ENCODE measurements around the gene FOXE3. TPM values are rescaled to one million over a fixed set of nuclear protein-coding genes. Genes with fewer than 3 reads are reported as not detected.

FOXE3 gene
- total RNA-seq, 1 experiment from 2014 or later = not detected

GRCh38 chr1:47411436-47411835, 4.6 kb upstream of the FOXE3 start:
- peaks cover 62% of the 10 kb centered on the region for H3K27me3 Mint-ChIP-seq (ENCODE audit: low read depth)
- ChIA-PET CTCF (interaction anchor here (0.9 to 1.4 kb wide), 2 partner anchors 26 to 232 kb away, joined by 3 to 4 read pairs; no protein-coding TSS in a partner anchor), POLR2A (no interaction called here)
- 0 out of 2 replicates have a peak, but pooled peaks cover 2% of the 10 kb centered on the region for H3K4me1 Mint-ChIP-seq
- DNase-seq (ENCODE audit: low spot score) = no peak
- TF ChIP-seq NFATC4 (CRISPR knock-in tag; IDR thresholded peaks at IDR 0.05) (no peak), NR2C2 (CRISPR knock-in tag; IDR thresholded peaks at IDR 0.05) (no peak), SMAD3 (CRISPR knock-in tag; IDR thresholded peaks at IDR 0.05; ENCODE audit: borderline replicate concordance) (no peak), ELF4 (CRISPR knock-in tag; IDR thresholded peaks at IDR 0.05; ENCODE audit: low read depth) (no peak), CTCF (IDR thresholded peaks at IDR 0.05) (no peak), ZNF121 (CRISPR knock-in tag; IDR thresholded peaks at IDR 0.05) (no peak), TEAD4 (CRISPR knock-in tag; IDR thresholded peaks at IDR 0.05) (no peak)
- TF ChIP-seq, protein P1, sequence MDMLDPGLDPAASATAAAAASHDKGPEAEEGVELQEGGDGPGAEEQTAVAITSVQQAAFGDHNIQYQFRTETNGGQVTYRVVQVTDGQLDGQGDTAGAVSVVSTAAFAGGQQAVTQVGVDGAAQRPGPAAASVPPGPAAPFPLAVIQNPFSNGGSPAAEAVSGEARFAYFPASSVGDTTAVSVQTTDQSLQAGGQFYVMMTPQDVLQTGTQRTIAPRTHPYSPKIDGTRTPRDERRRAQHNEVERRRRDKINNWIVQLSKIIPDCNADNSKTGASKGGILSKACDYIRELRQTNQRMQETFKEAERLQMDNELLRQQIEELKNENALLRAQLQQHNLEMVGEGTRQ (CRISPR knock-in tag; IDR thresholded peaks at IDR 0.05) = no peak
- TF ChIP-seq, protein P2, sequence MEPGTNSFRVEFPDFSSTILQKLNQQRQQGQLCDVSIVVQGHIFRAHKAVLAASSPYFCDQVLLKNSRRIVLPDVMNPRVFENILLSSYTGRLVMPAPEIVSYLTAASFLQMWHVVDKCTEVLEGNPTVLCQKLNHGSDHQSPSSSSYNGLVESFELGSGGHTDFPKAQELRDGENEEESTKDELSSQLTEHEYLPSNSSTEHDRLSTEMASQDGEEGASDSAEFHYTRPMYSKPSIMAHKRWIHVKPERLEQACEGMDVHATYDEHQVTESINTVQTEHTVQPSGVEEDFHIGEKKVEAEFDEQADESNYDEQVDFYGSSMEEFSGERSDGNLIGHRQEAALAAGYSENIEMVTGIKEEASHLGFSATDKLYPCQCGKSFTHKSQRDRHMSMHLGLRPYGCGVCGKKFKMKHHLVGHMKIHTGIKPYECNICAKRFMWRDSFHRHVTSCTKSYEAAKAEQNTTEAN (CRISPR knock-in tag; IDR thresholded peaks at IDR 0.05) = no peak
- TF ChIP-seq, protein P3, sequence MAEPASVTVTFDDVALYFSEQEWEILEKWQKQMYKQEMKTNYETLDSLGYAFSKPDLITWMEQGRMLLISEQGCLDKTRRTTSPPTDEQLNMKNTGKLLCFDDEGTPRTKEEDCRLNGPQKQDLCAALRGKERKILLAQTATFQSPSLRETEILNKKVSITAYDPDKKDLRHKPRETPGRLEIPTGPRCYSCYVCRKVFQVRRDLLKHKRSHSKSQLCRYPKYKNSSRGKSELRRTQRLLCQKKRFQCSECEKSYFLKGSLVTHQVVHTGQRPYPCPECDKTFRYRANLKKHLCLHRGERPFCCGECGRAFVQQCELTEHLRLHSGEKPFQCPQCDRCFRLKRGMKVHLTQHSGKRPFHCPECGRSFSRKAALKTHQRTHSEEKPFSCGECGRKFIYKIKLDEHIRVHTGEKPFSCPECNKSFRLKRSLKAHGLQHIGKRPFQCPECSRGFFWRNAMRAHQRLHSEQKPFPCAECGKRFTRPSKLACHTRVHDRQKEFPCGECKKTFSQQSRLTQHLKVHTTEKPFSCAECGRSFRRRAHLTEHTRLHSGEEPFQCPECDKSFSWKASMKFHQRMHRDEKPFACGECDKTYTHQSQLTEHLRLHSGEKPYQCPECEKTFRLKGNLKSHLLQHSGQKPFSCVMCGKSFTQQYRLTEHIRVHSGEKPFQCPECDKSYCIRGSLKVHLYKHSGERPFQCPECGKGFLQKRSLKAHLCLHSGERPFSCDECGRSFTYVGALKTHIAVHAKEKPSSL (CRISPR knock-in tag; conservative IDR thresholded peaks at IDR 0.05) = no peak
- no peak for ATAC-seq
- no peaks in the 10 kb centered on the region for H3K9me3 Mint-ChIP-seq
- H3K4me3 Mint-ChIP-seq = no peak overlapping the region
- no peaks in the 10 kb centered on the region for H3K36me3 Mint-ChIP-seq
- no peak overlapping the region for H3K27ac Mint-ChIP-seq

DNA sequence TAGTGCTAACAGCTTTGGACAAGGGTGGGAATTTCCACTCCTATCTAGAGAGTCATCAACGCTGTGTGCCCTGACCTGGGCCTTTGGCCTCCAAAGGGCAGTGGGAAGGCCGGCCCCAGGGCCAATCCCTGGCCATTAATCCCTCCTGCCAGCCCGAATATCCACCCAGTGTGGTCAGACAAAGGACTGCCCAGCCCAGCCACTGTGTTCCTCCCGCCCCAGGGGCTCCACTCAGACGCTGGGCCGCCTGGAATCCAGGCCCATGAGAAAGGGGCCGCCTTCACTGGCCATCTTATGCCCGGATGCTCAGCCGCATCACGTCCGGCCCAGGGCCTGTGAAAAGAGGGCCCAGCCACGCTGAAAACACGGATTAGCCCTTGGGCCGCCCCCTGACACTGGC, 3.6 kb upstream of the FOXE3 start:
- H3K4me1 Mint-ChIP-seq = peaks cover 6% of the 10 kb centered on the region
- ChIA-PET POLR2A (no interaction called here), CTCF (interaction anchor here (0.8 to 4.7 kb wide), 4 partner anchors 21 to 314 kb away, joined by 3 to 31 read pairs (median 14); partner anchors contain the start of gene FOXD2)
- H3K27me3 Mint-ChIP-seq (ENCODE audit: low read depth) = peaks cover 69% of the 10 kb centered on the region
- ATAC-seq (no peak), DNase-seq (ENCODE audit: low spot score) (no peak)
- H3K36me3 Mint-ChIP-seq = no peaks in the 10 kb centered on the region
- H3K27ac Mint-ChIP-seq = no peak overlapping the region
- no peaks in the 10 kb centered on the region for H3K9me3 Mint-ChIP-seq
- H3K4me3 Mint-ChIP-seq = no peak overlapping the region
- TF ChIP-seq, protein P4, sequence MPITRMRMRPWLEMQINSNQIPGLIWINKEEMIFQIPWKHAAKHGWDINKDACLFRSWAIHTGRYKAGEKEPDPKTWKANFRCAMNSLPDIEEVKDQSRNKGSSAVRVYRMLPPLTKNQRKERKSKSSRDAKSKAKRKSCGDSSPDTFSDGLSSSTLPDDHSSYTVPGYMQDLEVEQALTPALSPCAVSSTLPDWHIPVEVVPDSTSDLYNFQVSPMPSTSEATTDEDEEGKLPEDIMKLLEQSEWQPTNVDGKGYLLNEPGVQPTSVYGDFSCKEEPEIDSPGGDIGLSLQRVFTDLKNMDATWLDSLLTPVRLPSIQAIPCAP (CRISPR knock-in tag; IDR thresholded peaks at IDR 0.05) = no peak
- no peak for TF ChIP-seq ZNF281 (CRISPR knock-in tag; IDR thresholded peaks at IDR 0.05)
- no peak for TF ChIP-seq GTF2I (CRISPR knock-in tag; conservative IDR thresholded peaks at IDR 0.05)
- TF ChIP-seq, protein P5, sequence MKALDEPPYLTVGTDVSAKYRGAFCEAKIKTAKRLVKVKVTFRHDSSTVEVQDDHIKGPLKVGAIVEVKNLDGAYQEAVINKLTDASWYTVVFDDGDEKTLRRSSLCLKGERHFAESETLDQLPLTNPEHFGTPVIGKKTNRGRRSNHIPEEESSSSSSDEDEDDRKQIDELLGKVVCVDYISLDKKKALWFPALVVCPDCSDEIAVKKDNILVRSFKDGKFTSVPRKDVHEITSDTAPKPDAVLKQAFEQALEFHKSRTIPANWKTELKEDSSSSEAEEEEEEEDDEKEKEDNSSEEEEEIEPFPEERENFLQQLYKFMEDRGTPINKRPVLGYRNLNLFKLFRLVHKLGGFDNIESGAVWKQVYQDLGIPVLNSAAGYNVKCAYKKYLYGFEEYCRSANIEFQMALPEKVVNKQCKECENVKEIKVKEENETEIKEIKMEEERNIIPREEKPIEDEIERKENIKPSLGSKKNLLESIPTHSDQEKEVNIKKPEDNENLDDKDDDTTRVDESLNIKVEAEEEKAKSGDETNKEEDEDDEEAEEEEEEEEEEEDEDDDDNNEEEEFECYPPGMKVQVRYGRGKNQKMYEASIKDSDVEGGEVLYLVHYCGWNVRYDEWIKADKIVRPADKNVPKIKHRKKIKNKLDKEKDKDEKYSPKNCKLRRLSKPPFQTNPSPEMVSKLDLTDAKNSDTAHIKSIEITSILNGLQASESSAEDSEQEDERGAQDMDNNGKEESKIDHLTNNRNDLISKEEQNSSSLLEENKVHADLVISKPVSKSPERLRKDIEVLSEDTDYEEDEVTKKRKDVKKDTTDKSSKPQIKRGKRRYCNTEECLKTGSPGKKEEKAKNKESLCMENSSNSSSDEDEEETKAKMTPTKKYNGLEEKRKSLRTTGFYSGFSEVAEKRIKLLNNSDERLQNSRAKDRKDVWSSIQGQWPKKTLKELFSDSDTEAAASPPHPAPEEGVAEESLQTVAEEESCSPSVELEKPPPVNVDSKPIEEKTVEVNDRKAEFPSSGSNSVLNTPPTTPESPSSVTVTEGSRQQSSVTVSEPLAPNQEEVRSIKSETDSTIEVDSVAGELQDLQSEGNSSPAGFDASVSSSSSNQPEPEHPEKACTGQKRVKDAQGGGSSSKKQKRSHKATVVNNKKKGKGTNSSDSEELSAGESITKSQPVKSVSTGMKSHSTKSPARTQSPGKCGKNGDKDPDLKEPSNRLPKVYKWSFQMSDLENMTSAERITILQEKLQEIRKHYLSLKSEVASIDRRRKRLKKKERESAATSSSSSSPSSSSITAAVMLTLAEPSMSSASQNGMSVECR (CRISPR knock-in tag; IDR thresholded peaks at IDR 0.05; ENCODE audit: borderline replicate concordance) = no peak
- TF ChIP-seq, protein P6, sequence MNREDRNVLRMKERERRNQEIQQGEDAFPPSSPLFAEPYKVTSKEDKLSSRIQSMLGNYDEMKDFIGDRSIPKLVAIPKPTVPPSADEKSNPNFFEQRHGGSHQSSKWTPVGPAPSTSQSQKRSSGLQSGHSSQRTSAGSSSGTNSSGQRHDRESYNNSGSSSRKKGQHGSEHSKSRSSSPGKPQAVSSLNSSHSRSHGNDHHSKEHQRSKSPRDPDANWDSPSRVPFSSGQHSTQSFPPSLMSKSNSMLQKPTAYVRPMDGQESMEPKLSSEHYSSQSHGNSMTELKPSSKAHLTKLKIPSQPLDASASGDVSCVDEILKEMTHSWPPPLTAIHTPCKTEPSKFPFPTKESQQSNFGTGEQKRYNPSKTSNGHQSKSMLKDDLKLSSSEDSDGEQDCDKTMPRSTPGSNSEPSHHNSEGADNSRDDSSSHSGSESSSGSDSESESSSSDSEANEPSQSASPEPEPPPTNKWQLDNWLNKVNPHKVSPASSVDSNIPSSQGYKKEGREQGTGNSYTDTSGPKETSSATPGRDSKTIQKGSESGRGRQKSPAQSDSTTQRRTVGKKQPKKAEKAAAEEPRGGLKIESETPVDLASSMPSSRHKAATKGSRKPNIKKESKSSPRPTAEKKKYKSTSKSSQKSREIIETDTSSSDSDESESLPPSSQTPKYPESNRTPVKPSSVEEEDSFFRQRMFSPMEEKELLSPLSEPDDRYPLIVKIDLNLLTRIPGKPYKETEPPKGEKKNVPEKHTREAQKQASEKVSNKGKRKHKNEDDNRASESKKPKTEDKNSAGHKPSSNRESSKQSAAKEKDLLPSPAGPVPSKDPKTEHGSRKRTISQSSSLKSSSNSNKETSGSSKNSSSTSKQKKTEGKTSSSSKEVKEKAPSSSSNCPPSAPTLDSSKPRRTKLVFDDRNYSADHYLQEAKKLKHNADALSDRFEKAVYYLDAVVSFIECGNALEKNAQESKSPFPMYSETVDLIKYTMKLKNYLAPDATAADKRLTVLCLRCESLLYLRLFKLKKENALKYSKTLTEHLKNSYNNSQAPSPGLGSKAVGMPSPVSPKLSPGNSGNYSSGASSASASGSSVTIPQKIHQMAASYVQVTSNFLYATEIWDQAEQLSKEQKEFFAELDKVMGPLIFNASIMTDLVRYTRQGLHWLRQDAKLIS (CRISPR knock-in tag; IDR thresholded peaks at IDR 0.05; ENCODE audit: borderline replicate concordance) = no peak
